A673 (cell line): ENCODE results near the gene CELSR1. TPM values are rescaled to one million over a fixed set of nuclear protein-coding genes. Genes with fewer than 3 reads are reported as not detected.

ENCODE experiments used
- BruUV-seq: library from RNA; stranded (reverse); fragments of 400-500 nt; replicated peaks from 2 replicates; lab custom pipeline; 2021; lab: Mats Ljungman, UMichigan
- CTCF ChIA-PET: fragments of 300-600 bp; sonication (Branson Sonifier 250); formaldehyde crosslinking; loops from one replicate; lab custom pipeline; 2022; ENCODE audit warnings: antibody characterized with exemption; lab: Charles Lee
- POLR2A ChIA-PET: fragments of 300-600 bp; sonication (Branson Sonifier 250); formaldehyde crosslinking; loops from one replicate; lab custom pipeline; 2022; ENCODE audit warnings: antibody characterized with exemption; ENCODE audit not compliant: low non-redundant PET; lab: Charles Lee
- DNase-seq: peaks from one replicate; pipeline ENCODE4 v3.0.0-alpha.2; 2015; ENCODE audit warnings: low spot score
- H3K27ac ChIP-seq: fragments of 200-600 bp; sonication (generic); 2 replicates; pipeline ENCODE4 v1.5.1; 2016; ENCODE audit warnings: mixed run types, low read depth, mild to moderate bottlenecking, mixed read lengths, antibody characterized with exemption, low read length; ENCODE audit not compliant: poor library complexity, severe bottlenecking
- H3K27me3 ChIP-seq: fragments of 200-600 bp; sonication (generic); replicated peaks from 2 replicates; pipeline ENCODE4 v1.6.1; 2017; ENCODE audit warnings: mixed run types, low read depth, mild to moderate bottlenecking, mixed read lengths, antibody characterized with exemption, low read length; ENCODE audit not compliant: insufficient read depth, poor library complexity
- H3K36me3 ChIP-seq: fragments of 200-600 bp; sonication (generic); 2 replicates; pipeline ENCODE4 v1.6.1; 2016; ENCODE audit warnings: mixed run types, mild to moderate bottlenecking, mixed read lengths, antibody characterized with exemption, low read length; ENCODE audit not compliant: insufficient read depth, poor library complexity, severe bottlenecking
- H3K4me1 ChIP-seq: fragments of 200-600 bp; sonication (generic); 2 replicates; pipeline ENCODE4 v1.6.1; 2017; ENCODE audit warnings: mixed run types, mild to moderate bottlenecking, mixed read lengths, antibody characterized with exemption, low read length; ENCODE audit not compliant: insufficient read depth, poor library complexity, severe bottlenecking
- H3K4me3 ChIP-seq: fragments of 200-600 bp; sonication (generic); 2 replicates; pipeline ENCODE4 v1.5.1; 2016; ENCODE audit warnings: low read depth, mixed run types, mild to moderate bottlenecking, mixed read lengths, low read length; ENCODE audit not compliant: poor library complexity, severe bottlenecking
- H3K9me3 ChIP-seq: fragments of 200-600 bp; sonication (generic); 2 replicates; pipeline ENCODE4 v1.6.1; 2016; ENCODE audit warnings: mixed run types, low read depth, mild to moderate bottlenecking, mixed read lengths, antibody characterized with exemption, low read length; ENCODE audit not compliant: poor library complexity, severe bottlenecking
- EZH2 ChIP-seq: fragments of 200-600 bp; sonication (generic); IDR thresholded peaks from 2 replicates; pipeline ENCODE4 v1.6.1; 2017; ENCODE audit warnings: borderline replicate concordance, low read depth, mild to moderate bottlenecking, mixed read lengths, antibody characterized with exemption, low read length; ENCODE audit not compliant: poor library complexity, severe bottlenecking
- intact Hi-C: fragments of 100-400 bp; cut with micrococcal nuclease; formaldehyde crosslinking; loops from one replicate; pipeline ENCODE4 v1.10.0; 2022; ENCODE audit not compliant: unreplicated experiment
- total RNA-seq: library from RNA; stranded (reverse); gene quantifications from 2 replicates; pipeline ENCODE4 v1.2.3, GENCODE V29; 2021
- TF ChIP-seq, protein P1 (sequence below): fragments of 300-800, 200-600 bp; sonication (generic); conservative IDR thresholded peaks from 2 replicates; pipeline ENCODE4 v1.5.1; 2017; ENCODE audit warnings: low read depth, mild to moderate bottlenecking, antibody characterized with exemption, low read length, moderate library complexity, mixed read lengths

Gene CELSR1
- total RNA-seq, 1 experiment from 2014 or later: 2.3 TPM

DNA sequence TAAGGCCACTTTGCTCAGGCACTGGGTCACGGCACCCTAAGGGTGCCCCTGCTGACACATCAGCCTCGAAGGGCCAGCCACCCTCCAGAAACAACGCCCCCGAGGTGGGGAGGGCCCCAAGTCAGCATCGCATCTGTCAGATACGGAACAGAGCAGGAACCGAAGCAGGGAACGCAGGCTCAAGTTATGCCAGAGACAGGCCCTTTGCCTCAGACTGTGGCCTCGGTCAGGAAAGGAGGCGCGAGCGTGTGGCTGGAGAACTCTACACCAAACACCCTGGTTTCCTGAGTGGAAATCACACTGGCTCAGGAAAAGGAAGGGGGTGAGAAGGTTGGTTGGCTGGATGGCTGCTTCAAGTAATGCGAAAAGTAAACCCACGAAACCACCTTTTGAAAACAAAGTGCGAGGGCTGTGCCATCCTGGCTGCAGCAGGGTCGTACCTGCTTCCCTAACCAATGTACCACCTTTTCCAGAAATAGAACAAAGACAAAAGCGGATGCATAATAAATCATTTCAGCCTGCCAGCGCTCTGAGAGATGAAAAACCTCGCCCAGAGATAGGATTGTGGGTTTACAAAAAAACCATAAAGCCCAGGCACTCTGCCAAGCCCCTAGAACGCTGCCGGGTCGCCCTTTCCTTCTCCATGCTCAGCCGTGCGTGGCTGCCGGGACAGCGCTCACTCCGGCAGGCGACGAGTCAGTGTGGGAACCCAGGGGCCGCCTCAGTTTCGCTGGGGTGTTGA, 163.3 kb downstream of the CELSR1 start:
- H3K9me3 ChIP-seq: no peaks in the 10 kb centered on the region
- H3K27ac ChIP-seq: no peak overlapping the region
- no peak for TF ChIP-seq EZH2
- TF ChIP-seq, protein P1, sequence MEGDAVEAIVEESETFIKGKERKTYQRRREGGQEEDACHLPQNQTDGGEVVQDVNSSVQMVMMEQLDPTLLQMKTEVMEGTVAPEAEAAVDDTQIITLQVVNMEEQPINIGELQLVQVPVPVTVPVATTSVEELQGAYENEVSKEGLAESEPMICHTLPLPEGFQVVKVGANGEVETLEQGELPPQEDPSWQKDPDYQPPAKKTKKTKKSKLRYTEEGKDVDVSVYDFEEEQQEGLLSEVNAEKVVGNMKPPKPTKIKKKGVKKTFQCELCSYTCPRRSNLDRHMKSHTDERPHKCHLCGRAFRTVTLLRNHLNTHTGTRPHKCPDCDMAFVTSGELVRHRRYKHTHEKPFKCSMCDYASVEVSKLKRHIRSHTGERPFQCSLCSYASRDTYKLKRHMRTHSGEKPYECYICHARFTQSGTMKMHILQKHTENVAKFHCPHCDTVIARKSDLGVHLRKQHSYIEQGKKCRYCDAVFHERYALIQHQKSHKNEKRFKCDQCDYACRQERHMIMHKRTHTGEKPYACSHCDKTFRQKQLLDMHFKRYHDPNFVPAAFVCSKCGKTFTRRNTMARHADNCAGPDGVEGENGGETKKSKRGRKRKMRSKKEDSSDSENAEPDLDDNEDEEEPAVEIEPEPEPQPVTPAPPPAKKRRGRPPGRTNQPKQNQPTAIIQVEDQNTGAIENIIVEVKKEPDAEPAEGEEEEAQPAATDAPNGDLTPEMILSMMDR: no peak
- CTCF ChIA-PET: no interaction called here
- no peaks in the 10 kb centered on the region for H3K27me3 ChIP-seq
- no peak for DNase-seq
- no peak overlapping the region for H3K4me3 ChIP-seq
- intact Hi-C loops: no loop called here
- no peaks in the 10 kb centered on the region for H3K36me3 ChIP-seq
- no TSS peak for BruUV-seq
- H3K4me1 ChIP-seq: no peaks in the 10 kb centered on the region
- POLR2A ChIA-PET: no interaction called here

DNA sequence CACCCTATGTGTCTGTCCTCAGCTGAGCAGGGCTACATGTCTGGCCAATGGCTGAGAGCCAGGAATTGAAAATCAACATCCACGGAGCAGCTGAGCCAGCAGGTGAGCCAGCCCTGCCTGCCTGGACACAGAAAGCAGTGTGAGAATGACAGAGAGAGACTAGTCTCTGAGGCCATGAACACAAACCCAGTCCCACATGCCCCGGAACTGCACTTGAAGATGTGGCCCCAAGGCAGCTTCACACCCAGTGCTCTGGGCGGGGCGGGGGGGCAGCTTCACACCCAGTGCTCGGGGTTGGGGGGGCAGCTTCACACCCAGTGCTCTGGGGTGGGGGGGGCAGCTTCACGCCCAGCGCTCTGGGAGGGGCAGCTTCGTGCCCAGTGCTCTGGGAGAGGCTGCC, 164.3 kb downstream of the CELSR1 start:
- no peaks in the 10 kb centered on the region for H3K9me3 ChIP-seq
- DNase-seq: no peak
- H3K27me3 ChIP-seq: no peaks in the 10 kb centered on the region
- H3K27ac ChIP-seq: no peak overlapping the region
- BruUV-seq: no TSS peak
- H3K4me3 ChIP-seq: no peak overlapping the region
- intact Hi-C loops: no loop called here
- TF ChIP-seq, protein P1: no peak
- TF ChIP-seq EZH2: no peak
- POLR2A ChIA-PET: no interaction called here
- H3K4me1 ChIP-seq: no peaks in the 10 kb centered on the region
- CTCF ChIA-PET: no interaction called here
- no peaks in the 10 kb centered on the region for H3K36me3 ChIP-seq

DNA sequence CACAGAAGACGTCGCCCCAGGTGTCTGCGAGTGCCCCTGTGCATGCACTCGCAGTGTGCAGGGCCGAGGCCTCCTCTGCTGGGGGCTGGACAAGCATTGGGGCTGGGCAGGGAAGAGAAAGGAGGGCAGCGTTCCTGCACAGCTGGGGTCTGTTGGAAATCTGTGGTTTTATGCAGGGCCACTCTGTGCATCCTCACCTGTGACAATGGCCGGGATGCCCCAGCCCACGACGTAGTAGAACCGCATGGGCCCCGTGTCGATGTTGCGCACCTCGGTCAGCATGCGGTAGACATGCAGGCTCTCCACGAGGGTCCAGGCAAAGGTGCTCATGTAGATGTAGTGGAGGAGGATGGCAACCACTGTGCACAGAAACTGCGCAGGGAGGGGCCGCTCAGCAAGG, 164.7 kb downstream of the CELSR1 start:
- H3K36me3 ChIP-seq: no peaks in the 10 kb centered on the region

More for the DNA sequence above, 164.7 kb downstream of the CELSR1 start:
- intact Hi-C loops: no loop called here
- no peaks in the 10 kb centered on the region for H3K27me3 ChIP-seq
- CTCF ChIA-PET: no interaction called here
- no TSS peak for BruUV-seq
- no peak for DNase-seq
- H3K9me3 ChIP-seq: no peaks in the 10 kb centered on the region
- POLR2A ChIA-PET: no interaction called here
- no peak overlapping the region for H3K27ac ChIP-seq
- TF ChIP-seq, protein P1: no peak
- TF ChIP-seq EZH2: no peak
- H3K4me1 ChIP-seq: no peaks in the 10 kb centered on the region
- H3K4me3 ChIP-seq: no peak overlapping the region
